ENCODE data around the gene ACADM. TPM values are rescaled to one million over a fixed set of nuclear protein-coding genes. Genes with fewer than 3 reads are reported as not detected.
"Not testable (repeated sequence)": the region's sequence is repeated elsewhere in the genome, so short reads cannot be mapped to it uniquely, and the experiment has no call there.

Gene ACADM
- total and polyA plus RNA-seq, 8 donors = 9.8 to 33.5 (median 26.2) TPM

DNA sequence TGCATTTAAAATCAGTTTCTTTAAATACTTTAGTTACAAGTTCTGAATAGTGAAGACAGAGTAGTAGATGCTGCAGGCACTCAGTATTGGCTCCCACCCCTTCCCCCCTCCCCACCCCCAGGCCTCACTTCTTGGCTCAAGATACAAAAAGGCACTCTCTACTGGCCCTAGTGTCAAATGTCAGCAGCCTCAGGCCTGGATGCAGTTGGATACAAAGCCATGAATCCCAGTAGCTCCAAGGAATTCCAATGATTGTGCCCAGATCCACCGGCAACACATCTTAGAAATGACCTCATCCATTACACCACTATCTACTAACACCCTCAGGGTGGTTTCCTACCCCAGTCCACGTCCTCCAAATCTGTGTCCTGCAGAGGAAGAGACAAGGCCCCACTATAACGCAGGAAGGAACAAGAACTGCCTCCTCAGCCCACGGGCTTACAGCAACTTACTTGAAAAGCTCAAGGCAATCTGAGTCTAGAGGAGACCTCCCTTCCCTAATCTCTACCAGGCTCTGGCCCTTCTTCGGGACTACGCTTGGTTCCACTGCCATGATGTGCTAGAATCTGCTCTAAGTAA lies 17.6 kb downstream of the ACADM start:
- intact Hi-C loops (cut with DNase I) = no loop called here
- Histone ChIP-seq H3K9me3 (no peaks in the 10 kb centered on the region), H3K4me3 (no peak overlapping the region), H3K4me1 (no peaks in the 10 kb centered on the region), H3K27ac (no peak overlapping the region), H3K27me3 (no peaks in the 10 kb centered on the region), H3K36me3 (peaks cover 0 to 46% (median 2%) of the 10 kb centered on the region in 3 donors)
- no peak for DNase-seq
- TF ChIP-seq, protein P1, sequence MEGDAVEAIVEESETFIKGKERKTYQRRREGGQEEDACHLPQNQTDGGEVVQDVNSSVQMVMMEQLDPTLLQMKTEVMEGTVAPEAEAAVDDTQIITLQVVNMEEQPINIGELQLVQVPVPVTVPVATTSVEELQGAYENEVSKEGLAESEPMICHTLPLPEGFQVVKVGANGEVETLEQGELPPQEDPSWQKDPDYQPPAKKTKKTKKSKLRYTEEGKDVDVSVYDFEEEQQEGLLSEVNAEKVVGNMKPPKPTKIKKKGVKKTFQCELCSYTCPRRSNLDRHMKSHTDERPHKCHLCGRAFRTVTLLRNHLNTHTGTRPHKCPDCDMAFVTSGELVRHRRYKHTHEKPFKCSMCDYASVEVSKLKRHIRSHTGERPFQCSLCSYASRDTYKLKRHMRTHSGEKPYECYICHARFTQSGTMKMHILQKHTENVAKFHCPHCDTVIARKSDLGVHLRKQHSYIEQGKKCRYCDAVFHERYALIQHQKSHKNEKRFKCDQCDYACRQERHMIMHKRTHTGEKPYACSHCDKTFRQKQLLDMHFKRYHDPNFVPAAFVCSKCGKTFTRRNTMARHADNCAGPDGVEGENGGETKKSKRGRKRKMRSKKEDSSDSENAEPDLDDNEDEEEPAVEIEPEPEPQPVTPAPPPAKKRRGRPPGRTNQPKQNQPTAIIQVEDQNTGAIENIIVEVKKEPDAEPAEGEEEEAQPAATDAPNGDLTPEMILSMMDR (IDR thresholded peaks at IDR 0.05) = no peak
- no peak for FAIRE-seq
- 92 to 98% methylated on average over 6 of the region's 6 CpGs for WGBS, 2 donors
- ATAC-seq = no peak

DNA sequence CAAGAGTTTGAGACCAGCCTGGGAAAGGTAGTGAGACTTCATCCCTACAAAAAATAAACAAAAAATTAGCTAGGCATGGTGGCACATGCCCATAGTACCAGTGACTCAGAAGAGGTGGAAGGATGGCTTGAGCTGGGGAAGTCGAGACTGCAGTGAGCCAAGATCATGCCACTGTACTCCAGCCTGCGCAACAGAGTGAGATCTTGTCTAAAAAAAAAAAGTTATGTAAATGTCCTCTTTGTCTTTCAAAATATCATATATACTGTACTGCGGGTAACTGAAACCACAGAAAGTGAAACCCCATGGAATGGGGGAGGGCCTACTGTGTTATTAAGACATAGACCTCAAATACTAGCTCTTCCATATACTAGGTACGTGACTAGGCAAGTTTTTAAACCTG lies 20.8 kb downstream of the ACADM start:
- FAIRE-seq (no peak), DNase-seq (no peak), ATAC-seq (no peak)
- 70 to 93% methylated on average over 4 of the region's 4 CpGs for WGBS, 2 donors
- H3K4me3 ChIP-seq = no peak overlapping the region
- intact Hi-C loops (cut with DNase I) = no loop called here
- H3K27me3 ChIP-seq = no peaks in the 10 kb centered on the region
- no peaks in the 10 kb centered on the region for H3K4me1 ChIP-seq
- peaks cover 0 to 40% (median 0%) of the 10 kb centered on the region in 3 donors for H3K36me3 ChIP-seq
- TF ChIP-seq, protein P1 (IDR thresholded peaks at IDR 0.05) = no peak
- no peaks in the 10 kb centered on the region for H3K9me3 ChIP-seq
- no peak overlapping the region for H3K27ac ChIP-seq

DNA sequence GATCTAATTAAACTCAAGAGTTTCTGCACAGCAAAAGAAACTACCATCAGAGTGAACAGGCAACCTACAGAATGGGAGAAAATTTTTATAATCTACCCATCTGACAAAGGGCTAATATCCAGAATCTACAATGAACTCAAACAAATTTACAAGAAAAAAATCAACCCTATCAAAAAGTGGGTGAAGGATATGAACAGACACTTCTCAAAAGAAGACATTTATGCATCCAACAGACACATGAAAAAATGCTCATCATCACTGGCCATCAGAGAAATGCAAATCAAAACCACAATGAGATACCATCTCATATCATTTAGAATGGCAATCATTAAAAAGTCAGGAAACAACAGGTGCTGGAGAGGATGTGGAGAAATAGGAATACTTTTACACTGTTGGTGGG lies 32.7 kb downstream of the ACADM start:
- H3K27ac ChIP-seq; intact Hi-C loops (cut with DNase I); FAIRE-seq; H3K4me3 ChIP-seq; H3K27me3 ChIP-seq; DNase-seq; ATAC-seq; H3K4me1 ChIP-seq; H3K9me3 ChIP-seq: not testable (repeated sequence)
- peaks cover 0 to 21% (median 7%) of the 10 kb centered on the region in 3 donors for H3K36me3 ChIP-seq

DNA sequence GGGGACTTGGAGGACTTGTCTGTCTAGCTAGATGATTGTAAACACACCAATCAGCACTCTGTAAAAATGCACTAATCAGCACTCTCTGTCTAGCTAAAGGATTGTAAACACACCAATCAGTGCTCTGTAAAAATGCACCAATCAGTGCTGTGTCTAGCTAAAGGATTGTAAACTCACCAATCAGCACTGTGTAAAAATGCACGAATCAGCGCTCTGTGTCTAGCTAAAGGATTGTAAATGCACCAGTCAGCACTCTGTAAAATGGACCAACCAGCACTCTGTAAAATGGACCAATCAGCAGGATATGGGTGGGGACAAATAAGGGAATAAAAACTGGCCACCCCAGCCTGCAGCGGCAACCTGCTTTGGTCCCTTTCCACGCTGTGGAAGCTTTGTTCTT lies 34.0 kb downstream of the ACADM start:
- peaks cover 0 to 16% (median 7%) of the 10 kb centered on the region in 3 donors for H3K36me3 ChIP-seq
- 83 to 98% methylated on average over 4 of the region's 4 CpGs for WGBS, 2 donors
- not testable (repeated sequence) for FAIRE-seq

DNA sequence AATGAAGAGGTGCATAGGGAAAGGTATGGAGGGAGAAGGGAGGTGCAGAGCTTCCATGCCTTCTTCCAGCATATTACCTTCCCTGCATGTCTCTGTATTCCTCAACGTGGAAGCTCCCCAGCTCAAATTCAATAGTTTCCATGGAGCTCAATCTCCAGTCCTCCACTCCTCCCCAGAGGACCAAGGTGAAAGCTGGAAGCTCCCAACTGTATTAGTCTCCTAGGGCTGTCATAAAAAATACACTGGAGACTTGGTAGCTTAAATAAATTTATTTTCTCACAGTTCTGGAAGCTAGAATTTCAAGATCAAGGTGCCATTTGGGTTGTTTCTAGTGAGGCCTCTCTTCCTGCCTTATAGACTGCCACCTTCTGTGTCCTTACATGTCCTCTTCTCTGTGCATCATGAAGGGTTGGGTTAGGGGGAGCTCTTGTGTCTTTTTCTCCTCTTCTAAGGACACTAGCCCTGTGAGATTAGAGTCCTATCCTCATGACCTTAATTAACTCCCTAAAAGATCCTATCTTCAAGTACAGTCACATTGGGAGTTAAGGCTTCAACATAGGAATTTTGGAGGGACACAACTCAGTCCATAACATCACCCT lies 39.6 kb downstream of the ACADM start:
- H3K27ac ChIP-seq = no peak overlapping the region
- 62 to 82% methylated on average over 1 of the region's 1 CpG for WGBS, 2 donors
- no peaks in the 10 kb centered on the region for H3K4me1 ChIP-seq
- intact Hi-C loops (cut with DNase I) = no loop called here
- H3K9me3 ChIP-seq = no peaks in the 10 kb centered on the region
- no peak overlapping the region for H3K4me3 ChIP-seq
- H3K27me3 ChIP-seq = no peaks in the 10 kb centered on the region
- FAIRE-seq (no peak), DNase-seq (no peak), ATAC-seq (no peak)
- no peaks in the 10 kb centered on the region for H3K36me3 ChIP-seq
- TF ChIP-seq, protein P1 (IDR thresholded peaks at IDR 0.05) = no peak

More for the DNA sequence above, 34.0 kb downstream of the ACADM start:
- H3K4me3 ChIP-seq; ATAC-seq; intact Hi-C loops (cut with DNase I); H3K9me3 ChIP-seq; H3K27ac ChIP-seq; H3K27me3 ChIP-seq; H3K4me1 ChIP-seq; DNase-seq: not testable (repeated sequence)

DNA sequence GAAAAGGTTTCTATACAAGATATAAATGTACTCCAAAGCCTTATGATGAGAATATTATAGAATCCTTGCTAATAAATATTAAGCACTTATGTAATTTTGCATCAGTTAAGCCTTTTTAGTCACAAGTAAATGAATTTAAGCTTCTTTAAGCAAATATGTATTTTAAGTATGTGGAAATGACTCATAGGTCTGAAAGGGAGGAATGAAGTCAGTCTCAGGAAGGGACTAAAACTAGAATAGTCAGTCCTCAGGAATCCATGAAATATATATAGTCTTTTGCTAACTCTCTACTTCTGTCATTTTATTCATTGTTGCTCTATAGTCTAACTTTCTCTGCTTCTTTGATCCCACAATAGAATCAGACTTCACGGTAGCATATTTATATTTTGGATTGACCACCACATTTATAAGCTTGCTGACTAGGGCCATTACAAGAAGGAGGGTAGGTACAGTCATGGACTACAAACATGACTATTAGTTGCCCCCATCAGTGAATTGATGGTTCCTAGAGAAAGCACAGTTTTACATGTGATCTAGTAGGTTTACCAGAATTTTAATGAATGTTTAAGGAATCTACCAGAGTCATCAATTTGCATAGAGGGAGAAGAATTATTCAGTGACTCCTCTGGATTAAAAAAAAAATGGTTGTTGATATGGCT lies 41.3 kb downstream of the ACADM start:
- WGBS, 2 donors = 92% methylated on average over 1 of the region's 1 CpG
- Histone ChIP-seq H3K4me3 (no peak overlapping the region), H3K27me3 (no peaks in the 10 kb centered on the region), H3K27ac (no peak overlapping the region), H3K9me3 (no peaks in the 10 kb centered on the region), H3K4me1 (no peaks in the 10 kb centered on the region), H3K36me3 (no peaks in the 10 kb centered on the region)
- intact Hi-C loops (cut with DNase I) = no loop called here
- TF ChIP-seq, protein P1 (IDR thresholded peaks at IDR 0.05) = no peak
- ATAC-seq (no peak), DNase-seq (no peak), FAIRE-seq (no peak)
